AG04450 (cell line): Measurements from ENCODE around the gene EXOC6B. TPM values are rescaled to one million over a fixed set of nuclear protein-coding genes. Genes with fewer than 3 reads are reported as not detected.

ENCODE experiments used
- CTCF ChIA-PET: fragments of 300-600, 350-600 bp; formaldehyde crosslinking; extraction: SDS; loops from one replicate; lab custom pipeline; 2022; ENCODE audit warnings: antibody characterized with exemption, inconsistent platforms; lab: Charles Lee
- POLR2A ChIA-PET: fragments of 350-600 bp; formaldehyde crosslinking; extraction: SDS; loops from one replicate; lab custom pipeline; 2021; ENCODE audit warnings: antibody characterized with exemption, inconsistent platforms; lab: Yijun Ruan, JAX
- DNase-seq: peaks from one replicate; pipeline ENCODE4 v3.0.0-alpha.2; 2011; ENCODE audit warnings: low read depth, low spot score
- H3K27ac ChIP-seq: one replicate; pipeline ENCODE4 v1.5.1; 2012; ENCODE audit warnings: low read depth, low read length, control low read depth
- H3K27me3 ChIP-seq: one replicate; pipeline ENCODE4 v1.6.0; 2012; ENCODE audit warnings: low read length; ENCODE audit not compliant: control insufficient read depth, insufficient read depth
- H3K4me3 ChIP-seq: 2 replicates; pipeline ENCODE4 v1.5.1; 2011; ENCODE audit warnings: mild to moderate bottlenecking, low read depth, low read length, control low read depth
- H3K9me3 ChIP-seq: 2 replicates; pipeline ENCODE4 v1.5.1; 2012; ENCODE audit warnings: low read length; ENCODE audit not compliant: control insufficient read depth, insufficient read depth
- polyA plus RNA-seq: library from polyadenylated mRNA; depleted of rRNA; stranded (reverse); fragments of >200 nt; gene quantifications from 2 replicates; pipeline ENCODE4 v1.2.3, GENCODE V29; 2011
- TF ChIP-seq, protein P1 (sequence below): IDR thresholded peaks from 2 replicates; pipeline ENCODE4 v1.5.1; 2011; ENCODE audit warnings: low read depth, low read length, control low read depth, inconsistent platforms

The EXOC6B gene
- polyA plus RNA-seq, 1 experiment, result 28.7 TPM

DNA sequence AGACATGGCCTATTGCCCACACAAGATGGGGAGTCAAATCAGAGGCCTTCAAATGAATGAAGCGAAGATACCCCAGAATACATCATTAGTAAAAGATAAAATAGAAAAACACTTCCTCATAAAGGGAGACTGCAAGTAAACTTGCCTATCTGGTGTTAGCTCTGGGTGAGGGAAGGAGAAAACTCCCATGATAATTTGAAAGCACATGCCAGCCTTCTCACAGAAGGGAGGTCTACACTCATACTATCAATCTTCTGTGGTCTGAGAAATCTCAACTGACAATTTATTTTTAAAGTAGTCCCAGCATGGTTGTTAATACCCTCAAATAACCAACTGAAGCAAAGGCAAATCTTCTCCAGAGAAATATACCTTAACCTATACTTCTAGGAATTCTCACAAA lies 75.4 kb downstream of the EXOC6B start:
- TF ChIP-seq, protein P1, sequence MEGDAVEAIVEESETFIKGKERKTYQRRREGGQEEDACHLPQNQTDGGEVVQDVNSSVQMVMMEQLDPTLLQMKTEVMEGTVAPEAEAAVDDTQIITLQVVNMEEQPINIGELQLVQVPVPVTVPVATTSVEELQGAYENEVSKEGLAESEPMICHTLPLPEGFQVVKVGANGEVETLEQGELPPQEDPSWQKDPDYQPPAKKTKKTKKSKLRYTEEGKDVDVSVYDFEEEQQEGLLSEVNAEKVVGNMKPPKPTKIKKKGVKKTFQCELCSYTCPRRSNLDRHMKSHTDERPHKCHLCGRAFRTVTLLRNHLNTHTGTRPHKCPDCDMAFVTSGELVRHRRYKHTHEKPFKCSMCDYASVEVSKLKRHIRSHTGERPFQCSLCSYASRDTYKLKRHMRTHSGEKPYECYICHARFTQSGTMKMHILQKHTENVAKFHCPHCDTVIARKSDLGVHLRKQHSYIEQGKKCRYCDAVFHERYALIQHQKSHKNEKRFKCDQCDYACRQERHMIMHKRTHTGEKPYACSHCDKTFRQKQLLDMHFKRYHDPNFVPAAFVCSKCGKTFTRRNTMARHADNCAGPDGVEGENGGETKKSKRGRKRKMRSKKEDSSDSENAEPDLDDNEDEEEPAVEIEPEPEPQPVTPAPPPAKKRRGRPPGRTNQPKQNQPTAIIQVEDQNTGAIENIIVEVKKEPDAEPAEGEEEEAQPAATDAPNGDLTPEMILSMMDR, result no peak
- ChIA-PET CTCF (no interaction called here), POLR2A (no interaction called here)
- DNase-seq, result no peak
- Histone ChIP-seq H3K27ac (no peak overlapping the region), H3K9me3 (no peaks in the 10 kb centered on the region), H3K4me3 (no peak overlapping the region), H3K27me3 (no peaks in the 10 kb centered on the region)

DNA sequence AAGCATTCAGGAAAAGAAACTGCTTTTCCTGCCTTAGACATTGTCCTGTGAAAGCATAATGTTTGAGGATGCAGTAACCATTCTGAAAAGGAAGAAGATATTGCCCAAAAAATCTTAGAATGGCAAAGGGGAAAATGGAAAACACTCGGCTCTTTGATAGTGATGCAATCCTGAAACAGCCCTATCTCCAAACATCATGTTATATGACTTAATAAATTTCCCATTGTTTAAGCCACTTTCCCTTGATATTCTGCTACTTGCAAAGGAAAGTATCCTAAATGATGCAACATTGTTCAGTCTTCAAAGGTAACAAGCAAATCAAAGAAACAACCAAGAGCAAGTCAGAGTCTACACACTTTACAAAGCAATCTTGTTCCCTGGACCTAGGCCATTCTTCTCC lies 78.5 kb downstream of the EXOC6B start:
- Histone ChIP-seq H3K4me3 (no peak overlapping the region), H3K9me3 (no peaks in the 10 kb centered on the region), H3K27me3 (no peaks in the 10 kb centered on the region), H3K27ac (no peak overlapping the region)
- ChIA-PET POLR2A (no interaction called here), CTCF (interaction anchor here (1.0 to 4.8 kb wide), 11 partner anchors 7 to 1137 kb away, joined by 3 to 44 read pairs (median 4); no protein-coding TSS in a partner anchor)
- DNase-seq, result no peak
- TF ChIP-seq, protein P1, result no peak

DNA sequence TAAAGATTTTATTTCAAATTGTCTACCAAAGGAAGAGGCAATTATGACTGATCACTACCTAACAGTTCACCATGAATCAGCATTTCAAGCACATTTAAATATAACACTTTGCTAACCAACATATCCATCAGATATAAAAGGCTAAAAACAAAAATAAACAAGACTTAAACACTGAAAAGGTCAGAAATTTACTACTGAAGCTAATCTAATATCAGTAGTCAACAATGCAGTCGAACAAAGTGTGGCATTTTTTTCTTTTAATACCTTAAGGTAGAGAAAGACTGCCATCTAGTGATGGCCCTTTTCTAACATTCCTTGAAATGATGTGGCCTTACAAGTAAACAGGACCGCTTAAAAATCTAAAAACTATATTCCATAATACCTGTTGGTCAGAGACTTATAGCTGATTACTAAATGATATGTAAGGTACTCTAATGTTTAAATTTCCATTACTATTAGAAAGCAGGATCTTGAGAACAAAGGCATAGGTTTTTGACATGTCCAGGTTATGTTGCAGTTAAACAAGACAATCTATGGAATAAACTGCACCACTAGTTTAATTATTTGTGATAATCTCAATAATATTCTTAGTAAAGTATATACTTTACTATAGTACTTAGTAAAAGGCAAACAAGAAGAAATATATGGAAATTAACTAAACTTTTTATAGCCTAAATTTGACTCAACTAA lies 80.0 kb downstream of the EXOC6B start:
- CTCF ChIA-PET, result interaction anchor here (0.5 to 4.8 kb wide), 37 partner anchors 9 to 1446 kb away, joined by 3 to 44 read pairs (median 4); no protein-coding TSS in a partner anchor
- Histone ChIP-seq H3K4me3 (no peak overlapping the region), H3K27me3 (no peaks in the 10 kb centered on the region), H3K9me3 (no peaks in the 10 kb centered on the region), H3K27ac (no peak overlapping the region)
- TF ChIP-seq, protein P1, result peak; percentile 77
- DNase-seq, result peak; percentile 42
- POLR2A ChIA-PET, result interaction anchor here (0.5 to 0.6 kb wide), 2 partner anchors 130 to 156 kb away, joined by 3 read pairs; no protein-coding TSS in a partner anchor

DNA sequence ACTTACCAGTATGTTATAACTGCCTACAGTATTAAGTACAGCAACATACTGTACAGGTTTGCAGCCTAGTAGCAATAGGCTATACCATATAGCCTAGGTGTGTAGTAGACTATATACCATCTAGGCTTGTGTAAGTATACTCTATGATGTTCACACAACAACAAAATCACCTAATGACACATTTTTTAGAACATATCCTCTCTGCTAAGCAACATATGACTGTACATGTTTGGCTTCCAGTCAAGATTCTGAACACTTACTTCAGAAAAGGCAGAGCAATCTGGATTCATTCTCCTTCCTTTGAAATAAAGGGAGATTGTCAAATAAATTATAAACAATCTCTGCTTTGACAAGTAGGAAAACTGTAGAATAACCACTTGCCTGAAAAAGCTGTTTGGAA lies 81.8 kb downstream of the EXOC6B start:
- DNase-seq, result no peak
- CTCF ChIA-PET, result interaction anchor here (1.0 to 4.8 kb wide), 6 partner anchors 11 to 942 kb away, joined by 3 to 44 read pairs (median 21); no protein-coding TSS in a partner anchor
- Histone ChIP-seq H3K27me3 (no peaks in the 10 kb centered on the region), H3K9me3 (no peaks in the 10 kb centered on the region), H3K4me3 (no peak overlapping the region), H3K27ac (no peak overlapping the region)
- TF ChIP-seq, protein P1, result no peak
- POLR2A ChIA-PET, result no interaction called here

DNA sequence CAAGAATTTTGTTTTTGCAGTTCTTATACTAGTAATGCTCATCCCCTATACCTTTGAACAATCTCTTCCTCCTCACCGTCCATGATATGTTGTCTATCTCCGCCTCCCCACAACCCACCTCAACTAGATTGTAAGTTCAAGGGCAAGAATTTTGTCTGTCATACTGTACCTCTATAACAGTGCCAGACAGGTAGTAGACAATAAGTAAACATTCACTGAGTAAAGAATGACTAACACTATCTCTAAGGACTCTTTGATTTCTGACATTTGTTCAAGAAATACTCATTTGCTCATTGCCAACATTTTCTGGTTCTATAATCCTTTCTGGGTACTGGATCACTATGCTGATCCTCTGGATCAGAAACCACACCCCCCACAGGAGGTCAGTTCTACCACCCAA lies 82.4 kb downstream of the EXOC6B start:
- TF ChIP-seq, protein P1, result no peak
- Histone ChIP-seq H3K27ac (no peak overlapping the region), H3K9me3 (no peaks in the 10 kb centered on the region), H3K4me3 (no peak overlapping the region), H3K27me3 (no peaks in the 10 kb centered on the region)
- CTCF ChIA-PET, result interaction anchor here (0.9 kb wide), 1 partner anchor 163 kb away, joined by 3 read pairs; no protein-coding TSS in a partner anchor
- POLR2A ChIA-PET, result no interaction called here
- DNase-seq, result no peak
